GM19395 (cell line): ENCODE measurements around the gene HOXD3.

Source experiments
- ATAC-seq: cut with Tn5 transposase; IDR thresholded peaks from one replicate; pipeline ENCODE4 v1.9.1; 2021; ENCODE audit warnings: mild to moderate bottlenecking, moderate library complexity; ENCODE audit not compliant: unreplicated experiment

The HOXD3 gene

GRCh38 chr2:176174824-176175708 is 18.0 kb downstream of the HOXD3 start:
- no peak for ATAC-seq

- ATAC-seq, result no peak
Measured at GRCh38 chr2:176175709-176176607, 18.9 kb downstream of the HOXD3 start.

- no peak for ATAC-seq
Measured at GRCh38 chr2:176177580-176178037, 20.5 kb downstream of the HOXD3 start.

- ATAC-seq, result no peak
Measured at GRCh38 chr2:176178038-176178756, 21.1 kb downstream of the HOXD3 start.

GRCh38 chr2:176178757-176179295 is 21.7 kb downstream of the HOXD3 start:
- no peak for ATAC-seq

GRCh38 chr2:176181551-176181950 is 24.4 kb downstream of the HOXD3 start:
- ATAC-seq, result no peak

- ATAC-seq, result no peak
Measured at GRCh38 chr2:176182671-176183070, 25.6 kb downstream of the HOXD3 start.

- ATAC-seq, result no peak
Measured at GRCh38 chr2:176184749-176185148, 27.6 kb downstream of the HOXD3 start.

GRCh38 chr2:176186024-176186423 is 28.9 kb downstream of the HOXD3 start:
- no peak for ATAC-seq

GRCh38 chr2:176187200-176187898 is 30.2 kb downstream of the HOXD3 start:
- ATAC-seq, result no peak

GRCh38 chr2:176187899-176188773 is 31.0 kb downstream of the HOXD3 start, which contains the start of gene HOXD1:
Gene HOXD1 (plus strand): TSS chr2:176188668. CDS start chr2:176188802, 134 bp downstream.
- no peak for ATAC-seq

GRCh38 chr2:176188774-176189680 is 31.9 kb downstream of the HOXD3 start:
- no peak for ATAC-seq

GRCh38 chr2:176189681-176190641 is 32.9 kb downstream of the HOXD3 start:
- no peak for ATAC-seq

GRCh38 chr2:176192351-176192750 is 35.2 kb downstream of the HOXD3 start:
- no peak for ATAC-seq

GRCh38 chr2:176193048-176193447 is 35.9 kb downstream of the HOXD3 start:
- no peak for ATAC-seq

- no peak for ATAC-seq
Measured at GRCh38 chr2:176199902-176200301, 42.8 kb downstream of the HOXD3 start.

- no peak for ATAC-seq
Measured at GRCh38 chr2:176200971-176201370, 43.9 kb downstream of the HOXD3 start.
